Sigmoid colon (tissue), 7 donors: ENCODE data around the gene UBASH3A. TPM values are rescaled to one million over a fixed set of nuclear protein-coding genes. Genes with fewer than 3 reads are reported as not detected.

Source experiments
- DNase-seq: peaks from one replicate; pipeline ENCODE4 v3.0.0-alpha.2; 2019
- H3K27ac ChIP-seq, 4 donors: fragments of 200-600 bp; sonication (generic); one replicate each; pipeline ENCODE4 v1.5.1; 2016 to 2019; ENCODE audit warnings: mild to moderate bottlenecking in 1 of 4
- H3K27me3 ChIP-seq, 3 donors: fragments of 200-600 bp; sonication (generic); one replicate each; pipeline ENCODE4 v1.5.1; 2019; ENCODE audit warnings: mild to moderate bottlenecking in 1 of 3
- H3K36me3 ChIP-seq, 4 donors: fragments of 200-600 bp; sonication (generic); one replicate each; pipeline ENCODE4 v1.5.1; 2016 to 2019
- H3K4me1 ChIP-seq, 4 donors: fragments of 200-600 bp; sonication (generic); one replicate each; pipeline ENCODE4 v1.5.1; 2017 to 2019
- H3K4me3 ChIP-seq, 4 donors: fragments of 200-600 bp; sonication (generic); one replicate each; pipeline ENCODE4 v1.5.1; 2017 to 2019; ENCODE audit warnings: mild to moderate bottlenecking in 2 of 4, moderate library complexity in 1 of 4
- H3K9me3 ChIP-seq, 4 donors: fragments of 200-600 bp in 3 of 4; sonication (generic) in 3 of 4; one replicate each; pipeline versions ENCODE4 v1.5.1 to v1.6.1; 2013 to 2019
- CTCF ChIP-seq, 4 experiments: fragments of 450-650 bp in 3 of 4; fragments of 200-600 bp in 1 of 4; IDR thresholded peaks; one replicate each; pipeline ENCODE4 v1.5.1; 2016 to 2019; ENCODE audit warnings: antibody characterized with exemption in 4 of 4, mild to moderate bottlenecking in 3 of 4, moderate library complexity in 2 of 4
- EP300 ChIP-seq, 4 donors: sonication (generic); formaldehyde crosslinking; IDR thresholded peaks; one replicate each; pipeline ENCODE4 v1.6.1; 2017; ENCODE audit warnings: antibody characterized with exemption in 4 of 4
- POLR2A ChIP-seq, 2 donors: fragments of 450-650 bp; IDR thresholded peaks; one replicate each; pipeline ENCODE4 v1.6.1; 2016; ENCODE audit warnings: antibody characterized with exemption in 2 of 2, mild to moderate bottlenecking in 2 of 2, moderate library complexity in 2 of 2
- POLR2AphosphoS5 ChIP-seq, 4 donors: sonication (generic); formaldehyde crosslinking; IDR thresholded peaks; one replicate each; pipeline ENCODE4 v1.6.1; 2017; ENCODE audit warnings: antibody characterized with exemption in 4 of 4
- WGBS, 2 donors: extraction: QIAGEN DNeasy Blood & Tissue Kit; methylation state at CpG; one replicate each; pipeline ENCODE4 v1.1.7; 2013; 5-methylcytosine and 5-hydroxymethylcytosine counted together
- intact Hi-C: fragments of 100-400 bp; cut with DNase I; formaldehyde crosslinking; loops from one replicate; pipeline ENCODE4 v1.15.1; 2023
- polyA plus RNA-seq, 3 donors: library from polyadenylated mRNA; stranded (reverse); fragments of 200-250 nt; gene quantifications; one replicate each; pipeline ENCODE4 v1.2.3, GENCODE V29; 2013
- total RNA-seq, 4 donors: library from RNA; depleted of rRNA; stranded (reverse); fragments of >200 nt; gene quantifications; one replicate each; pipeline ENCODE4 v1.1.0, GENCODE V29; 2016
- donor health status: healthy with polysubstance abuse.
- donor health status: Bipolar disorder and iron deficiency.
- donor health status: healthy.

UBASH3A gene
- total and polyA plus RNA-seq, 7 donors: 3.9 TPM; not detected in 6

GRCh38 chr21:42475036-42475435, 71.3 kb downstream of the UBASH3A start:
- 88 to 90% methylated on average over 7 of the region's 7 CpGs for WGBS, 2 donors
- H3K36me3 ChIP-seq: no peaks in the 10 kb centered on the region
- no peaks in the 10 kb centered on the region for H3K9me3 ChIP-seq
- no peak for DNase-seq
- no peak overlapping the region for H3K4me3 ChIP-seq
- no peak overlapping the region for H3K27ac ChIP-seq
- TF ChIP-seq POLR2AphosphoS5 (IDR thresholded peaks at IDR 0.05): no peak
- TF ChIP-seq CTCF (IDR thresholded peaks at IDR 0.05): no peak
- TF ChIP-seq POLR2A (IDR thresholded peaks at IDR 0.05): no peak
- no peak for TF ChIP-seq EP300 (IDR thresholded peaks at IDR 0.05)
- intact Hi-C loops: no loop called here
- H3K4me1 ChIP-seq: no peaks in the 10 kb centered on the region
- H3K27me3 ChIP-seq: peaks cover 0 to 8% (median 0%) of the 10 kb centered on the region in 3 donors

GRCh38 chr21:42475526-42476387, 72.1 kb downstream of the UBASH3A start:
- no peak overlapping the region for H3K27ac ChIP-seq
- TF ChIP-seq POLR2A (IDR thresholded peaks at IDR 0.05): no peak
- TF ChIP-seq POLR2AphosphoS5 (IDR thresholded peaks at IDR 0.05): no peak
- no peak for TF ChIP-seq EP300 (IDR thresholded peaks at IDR 0.05)
- no peak for TF ChIP-seq CTCF (IDR thresholded peaks at IDR 0.05)
- peaks cover 0 to 8% (median 0%) of the 10 kb centered on the region in 3 donors for H3K27me3 ChIP-seq
- intact Hi-C loops: no loop called here
- H3K4me3 ChIP-seq: no peak overlapping the region
- no peaks in the 10 kb centered on the region for H3K9me3 ChIP-seq
- no peaks in the 10 kb centered on the region for H3K36me3 ChIP-seq
- DNase-seq: no peak
- no peaks in the 10 kb centered on the region for H3K4me1 ChIP-seq
- 88 to 91% methylated on average over 18 of the region's 18 CpGs for WGBS, 2 donors

DNA sequence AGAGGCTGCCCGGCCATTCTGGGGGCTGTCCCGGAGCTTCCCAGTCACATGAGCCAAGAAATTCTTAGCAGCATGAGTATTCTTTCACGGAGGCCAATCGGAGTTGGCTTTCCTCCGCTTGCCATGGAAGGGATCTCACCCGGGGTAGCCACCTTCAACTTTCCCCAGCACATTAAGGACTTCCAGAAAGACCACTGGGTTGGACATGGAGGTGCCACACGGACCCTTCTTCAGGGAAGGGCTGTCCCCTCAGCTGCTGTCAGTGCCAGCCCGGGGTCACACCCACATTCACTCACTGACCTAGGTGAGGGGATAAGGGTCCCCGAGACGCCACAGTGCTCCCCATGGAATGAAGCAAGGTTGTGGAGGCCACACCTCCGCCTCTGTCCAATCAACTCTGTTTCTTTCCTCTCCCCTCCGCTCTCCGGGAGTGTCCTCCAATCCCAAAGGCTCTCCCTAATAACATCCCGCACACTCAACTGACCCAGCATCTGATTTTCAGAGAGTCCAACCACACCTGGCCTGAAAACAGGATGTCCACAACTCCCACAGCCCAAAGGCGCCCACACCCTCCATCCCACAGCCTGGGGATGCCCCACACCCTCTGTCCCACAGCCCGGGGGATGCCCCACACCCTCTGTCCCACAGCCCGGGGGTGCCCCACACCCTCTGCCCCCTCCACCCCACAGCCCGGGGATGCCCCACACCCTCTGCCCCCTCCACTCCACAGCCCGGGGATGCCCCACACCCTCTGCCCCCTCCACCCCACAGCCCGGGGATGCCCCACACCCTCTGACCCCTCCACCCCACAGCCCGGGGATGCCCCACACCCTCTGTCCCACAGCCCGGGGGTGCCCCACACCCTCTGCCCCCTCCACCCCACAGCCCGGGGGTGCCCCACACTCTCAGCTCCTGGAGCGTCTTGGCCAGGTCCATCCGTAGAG, 73.0 kb downstream of the UBASH3A start:
- TF ChIP-seq POLR2AphosphoS5 (IDR thresholded peaks at IDR 0.05) (no peak), CTCF (IDR thresholded peaks at IDR 0.05) (no peak), POLR2A (IDR thresholded peaks at IDR 0.05) (no peak), EP300 (IDR thresholded peaks at IDR 0.05) (no peak)
- Histone ChIP-seq H3K4me3 (no peak overlapping the region), H3K27ac (no peak overlapping the region), H3K36me3 (no peaks in the 10 kb centered on the region), H3K9me3 (no peaks in the 10 kb centered on the region), H3K27me3 (peaks cover 0 to 8% (median 0%) of the 10 kb centered on the region in 3 donors), H3K4me1 (no peaks in the 10 kb centered on the region)
- WGBS, 2 donors: 84 to 89% methylated on average over 25 of the region's 25 CpGs
- intact Hi-C loops: no loop called here
- DNase-seq: no peak

DNA sequence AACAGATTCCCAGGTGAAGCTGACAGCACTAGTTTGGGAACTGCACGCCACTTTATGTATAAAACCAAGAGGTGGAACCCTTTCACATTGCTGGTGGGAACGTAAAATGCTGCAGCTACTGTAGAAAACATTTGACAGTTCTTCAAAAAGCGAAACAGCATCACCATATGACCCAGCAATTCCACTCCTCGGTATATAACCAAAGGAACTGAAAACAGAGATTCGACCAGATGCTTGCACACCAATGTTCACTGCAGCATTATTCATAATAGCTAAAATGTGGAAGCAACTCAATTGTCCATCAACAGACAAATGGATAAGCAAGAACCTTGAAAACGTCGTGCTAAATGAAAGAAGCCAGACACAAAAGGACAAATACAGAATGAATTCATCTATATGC, 74.8 kb downstream of the UBASH3A start:
- WGBS, 2 donors: 74 to 89% methylated on average over 7 of the region's 7 CpGs
- no peaks in the 10 kb centered on the region for H3K36me3 ChIP-seq
- TF ChIP-seq CTCF (IDR thresholded peaks at IDR 0.05) (no peak), POLR2A (IDR thresholded peaks at IDR 0.05) (no peak), EP300 (IDR thresholded peaks at IDR 0.05) (no peak), POLR2AphosphoS5 (IDR thresholded peaks at IDR 0.05) (no peak)

More for the DNA sequence above, 74.8 kb downstream of the UBASH3A start:
- DNase-seq: no peak
- Histone ChIP-seq H3K4me3 (no peak overlapping the region), H3K27ac (no peak overlapping the region), H3K9me3 (no peaks in the 10 kb centered on the region), H3K27me3 (peaks cover 0 to 8% (median 0%) of the 10 kb centered on the region in 3 donors), H3K4me1 (no peaks in the 10 kb centered on the region)
- intact Hi-C loops: no loop called here
